Coronary artery (tissue), 2 donors: Measurements from ENCODE around the gene ATG3.
A peak's percentile ranks its signal among the peaks of the same experiment; 100 is the strongest.
"Not testable (repeated sequence)": the region's sequence is repeated elsewhere in the genome, so short reads cannot be mapped to it uniquely, and the experiment has no call there.

Experiments
- DNase-seq: peaks from one replicate; pipeline ENCODE4 v3.0.0-alpha.2; 2017; ENCODE audit warnings: low spot score
- H3K27ac ChIP-seq, 2 donors: fragments of 200-600 bp; sonication (generic); one replicate each; pipeline ENCODE4 v1.5.1; 2016 to 2019
- H3K4me3 ChIP-seq: fragments of 200-600 bp; sonication (generic); 2 replicates; pipeline ENCODE4 v1.5.1; 2016; ENCODE audit warnings: mild to moderate bottlenecking, moderate library complexity
- TF ChIP-seq, protein P1 (sequence below): fragments of 200-600 bp; sonication (generic); IDR thresholded peaks from one replicate; pipeline ENCODE4 v1.5.1; 2019; ENCODE audit warnings: antibody characterized with exemption

ATG3 gene

DNA sequence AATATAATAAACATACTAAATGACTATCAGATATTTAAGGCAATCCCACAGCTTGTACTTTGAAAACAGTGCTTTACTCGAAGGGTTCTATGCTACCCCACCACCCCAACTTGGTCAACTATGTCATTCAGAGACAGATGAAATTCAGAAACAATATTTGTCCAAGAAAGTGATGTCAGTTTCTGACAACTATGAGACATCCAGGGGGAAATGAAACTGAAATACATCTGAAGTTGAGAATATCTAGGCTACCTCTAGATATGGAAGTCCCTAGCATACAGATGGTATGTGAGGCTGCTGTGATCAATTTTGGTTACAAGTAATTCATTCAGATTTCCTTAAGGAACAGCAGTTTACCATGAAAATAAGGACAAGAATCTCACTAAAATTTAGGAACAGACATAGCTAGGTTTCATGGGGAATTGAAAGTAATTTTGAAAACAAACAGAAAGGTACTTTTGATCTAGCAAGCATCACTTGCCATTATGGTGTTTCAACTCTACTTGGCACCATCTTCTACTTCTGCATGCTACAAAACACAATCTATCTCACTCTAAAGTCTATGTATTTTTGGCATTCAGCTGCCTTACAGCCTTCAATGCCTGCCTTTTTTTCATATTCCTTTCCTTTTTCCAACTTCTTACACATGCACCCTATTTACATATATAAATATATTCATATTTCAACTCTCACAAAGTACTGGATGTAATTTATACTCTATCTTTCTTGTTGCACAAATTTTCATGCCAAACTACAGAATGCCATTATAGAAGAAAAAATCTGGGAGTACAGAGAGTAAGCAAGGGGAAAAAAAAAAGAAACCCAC lies 21.7 kb downstream of the ATG3 start:
- no peak overlapping the region for H3K4me3 ChIP-seq
- TF ChIP-seq, protein P1, sequence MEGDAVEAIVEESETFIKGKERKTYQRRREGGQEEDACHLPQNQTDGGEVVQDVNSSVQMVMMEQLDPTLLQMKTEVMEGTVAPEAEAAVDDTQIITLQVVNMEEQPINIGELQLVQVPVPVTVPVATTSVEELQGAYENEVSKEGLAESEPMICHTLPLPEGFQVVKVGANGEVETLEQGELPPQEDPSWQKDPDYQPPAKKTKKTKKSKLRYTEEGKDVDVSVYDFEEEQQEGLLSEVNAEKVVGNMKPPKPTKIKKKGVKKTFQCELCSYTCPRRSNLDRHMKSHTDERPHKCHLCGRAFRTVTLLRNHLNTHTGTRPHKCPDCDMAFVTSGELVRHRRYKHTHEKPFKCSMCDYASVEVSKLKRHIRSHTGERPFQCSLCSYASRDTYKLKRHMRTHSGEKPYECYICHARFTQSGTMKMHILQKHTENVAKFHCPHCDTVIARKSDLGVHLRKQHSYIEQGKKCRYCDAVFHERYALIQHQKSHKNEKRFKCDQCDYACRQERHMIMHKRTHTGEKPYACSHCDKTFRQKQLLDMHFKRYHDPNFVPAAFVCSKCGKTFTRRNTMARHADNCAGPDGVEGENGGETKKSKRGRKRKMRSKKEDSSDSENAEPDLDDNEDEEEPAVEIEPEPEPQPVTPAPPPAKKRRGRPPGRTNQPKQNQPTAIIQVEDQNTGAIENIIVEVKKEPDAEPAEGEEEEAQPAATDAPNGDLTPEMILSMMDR, result no peak
- DNase-seq, result no peak
- H3K27ac ChIP-seq, result no peak overlapping the region

DNA sequence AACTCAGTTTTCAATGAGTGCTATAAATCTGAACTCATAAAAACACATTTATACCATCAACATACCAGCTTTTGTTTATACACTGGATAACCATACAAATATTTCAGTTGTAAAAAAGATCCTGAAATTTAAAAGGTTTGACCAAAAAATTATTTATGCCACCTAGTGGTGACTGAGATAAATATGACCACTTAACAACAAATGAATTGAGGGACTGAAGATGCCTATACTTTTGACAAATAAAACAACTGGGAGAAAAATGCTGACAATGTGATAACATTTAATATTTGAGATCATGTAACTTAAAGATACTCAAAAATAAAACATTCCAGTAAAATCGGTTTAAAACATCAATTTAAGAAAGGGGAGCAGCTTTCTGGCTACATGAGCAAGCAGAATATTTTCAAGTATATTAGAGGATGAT lies 30.4 kb downstream of the ATG3 start:
- Histone ChIP-seq H3K4me3 (no peak overlapping the region), H3K27ac (no peak overlapping the region)
- no peak for DNase-seq
- TF ChIP-seq, protein P1, result peak; percentile 39

DNA sequence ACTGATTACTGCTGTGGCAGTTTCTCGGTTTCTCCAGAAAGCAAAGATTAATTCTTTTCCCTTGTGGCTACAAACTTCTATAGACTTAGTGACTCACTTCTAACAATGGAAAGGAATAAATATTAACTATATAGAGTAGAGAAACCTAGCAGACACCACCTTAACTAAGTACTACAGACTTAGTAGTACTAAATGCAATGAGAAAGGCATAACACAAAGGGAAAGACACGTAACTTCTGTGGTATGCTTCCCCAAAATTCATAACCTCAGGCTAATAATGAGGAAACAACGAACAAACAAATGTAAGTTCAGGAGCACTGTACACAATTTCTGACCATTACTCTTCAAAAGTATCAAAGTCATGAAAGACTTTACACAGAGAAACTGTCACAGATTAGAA lies 31.2 kb downstream of the ATG3 start:
- Histone ChIP-seq H3K4me3 (no peak overlapping the region), H3K27ac (no peak overlapping the region)
- TF ChIP-seq, protein P1, result no peak
- DNase-seq, result no peak

DNA sequence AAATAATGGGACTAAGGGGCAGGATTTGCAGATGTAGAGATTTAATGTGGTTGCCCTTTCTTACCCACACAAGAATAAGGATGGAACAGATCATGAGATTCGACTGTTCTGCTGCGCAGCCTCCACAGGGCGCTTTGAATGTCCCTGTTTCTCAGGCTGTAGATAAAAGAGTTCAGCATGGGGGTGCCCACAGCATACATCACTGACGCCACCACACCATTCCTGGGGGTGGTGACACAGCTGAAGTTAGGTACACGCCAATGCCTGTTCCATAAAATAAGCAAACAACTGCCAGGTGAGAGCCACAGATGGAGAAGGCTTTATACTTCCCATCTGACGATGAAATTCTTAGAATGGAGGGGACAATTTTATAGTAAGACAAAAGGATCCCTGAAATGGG lies 37.6 kb downstream of the ATG3 start:
- not testable (repeated sequence) for H3K27ac ChIP-seq, DNase-seq, H3K4me3 ChIP-seq

DNA sequence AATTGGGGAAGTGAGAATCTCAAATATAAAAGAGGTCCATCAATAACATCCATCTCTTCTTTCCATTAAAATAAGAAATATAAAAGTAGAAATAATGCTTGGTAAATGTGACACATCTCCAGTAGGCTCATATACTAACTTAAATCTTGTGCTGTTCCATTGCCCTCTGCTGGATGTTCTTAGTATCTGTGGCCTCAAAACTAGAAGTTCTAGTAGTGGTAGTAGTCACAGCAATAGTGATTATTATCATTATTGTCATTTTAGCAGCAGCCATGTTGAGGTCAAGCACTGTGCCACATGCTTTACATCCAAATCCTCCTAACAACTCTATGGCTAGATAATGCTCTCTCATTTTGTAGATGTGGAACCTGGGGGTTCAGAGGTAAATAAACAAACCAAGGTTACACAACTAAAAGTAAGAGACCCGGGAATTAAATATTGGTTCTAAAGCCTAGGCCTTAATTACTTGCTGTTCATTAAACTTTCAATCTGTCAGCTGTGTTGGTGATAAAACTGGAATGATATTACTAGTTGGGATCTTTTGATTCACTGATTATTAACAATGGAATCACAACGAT lies 42.2 kb downstream of the ATG3 start:
- TF ChIP-seq, protein P1, result peak; percentile 48
- Histone ChIP-seq H3K4me3 (no peak overlapping the region), H3K27ac (no peak overlapping the region)
- DNase-seq, result no peak

DNA sequence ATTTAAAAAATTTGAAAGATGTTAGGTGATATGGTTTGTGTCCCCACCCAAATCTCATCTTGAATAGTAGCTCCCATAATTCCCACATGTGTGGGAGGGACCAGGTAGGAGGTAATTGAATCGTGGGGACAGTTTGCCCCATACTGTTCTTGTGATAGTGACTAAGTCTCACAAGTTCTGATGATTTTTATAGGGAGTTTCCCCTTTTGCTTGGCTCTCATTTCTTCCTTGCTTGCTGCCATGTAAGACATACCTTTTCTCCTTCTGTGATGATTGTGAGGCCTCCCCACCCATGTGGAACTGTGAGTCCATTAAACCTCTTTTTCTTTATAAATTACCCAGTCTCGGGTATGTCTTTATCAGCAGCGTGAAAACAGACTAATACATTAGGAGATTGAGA lies 42.8 kb downstream of the ATG3 start:
- not testable (repeated sequence) for H3K27ac ChIP-seq, H3K4me3 ChIP-seq, DNase-seq

DNA sequence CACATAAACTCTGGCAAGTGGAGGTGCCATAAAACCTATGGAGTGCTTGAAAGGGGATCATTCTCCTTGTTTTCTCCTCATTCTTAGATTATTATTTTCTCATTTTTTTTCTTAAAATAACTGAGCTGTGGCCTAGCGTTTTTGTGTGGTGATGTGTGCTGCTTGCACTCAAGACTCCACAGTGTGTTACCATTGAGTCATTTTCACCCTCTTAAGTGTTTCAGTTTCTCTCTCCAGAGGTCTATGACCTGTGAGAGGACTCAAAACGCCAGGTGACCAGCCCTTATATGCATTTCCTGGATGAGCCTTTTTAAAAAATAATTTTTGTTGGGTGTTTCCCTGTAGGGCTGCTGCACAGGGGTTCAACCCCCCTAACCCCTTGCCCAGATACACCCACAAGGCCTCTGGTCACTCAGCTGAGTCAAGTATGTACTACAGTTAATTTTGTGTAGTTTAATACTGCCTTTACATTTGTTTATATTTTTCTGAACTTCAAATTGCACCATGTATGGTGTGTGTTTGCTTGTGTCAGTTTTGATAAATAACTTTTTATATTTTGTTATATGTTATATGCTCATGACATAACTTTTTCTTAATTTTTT lies 47.1 kb downstream of the ATG3 start:
- Histone ChIP-seq H3K27ac (no peak overlapping the region), H3K4me3 (no peak overlapping the region)
- no peak for DNase-seq
- TF ChIP-seq, protein P1, result no peak

DNA sequence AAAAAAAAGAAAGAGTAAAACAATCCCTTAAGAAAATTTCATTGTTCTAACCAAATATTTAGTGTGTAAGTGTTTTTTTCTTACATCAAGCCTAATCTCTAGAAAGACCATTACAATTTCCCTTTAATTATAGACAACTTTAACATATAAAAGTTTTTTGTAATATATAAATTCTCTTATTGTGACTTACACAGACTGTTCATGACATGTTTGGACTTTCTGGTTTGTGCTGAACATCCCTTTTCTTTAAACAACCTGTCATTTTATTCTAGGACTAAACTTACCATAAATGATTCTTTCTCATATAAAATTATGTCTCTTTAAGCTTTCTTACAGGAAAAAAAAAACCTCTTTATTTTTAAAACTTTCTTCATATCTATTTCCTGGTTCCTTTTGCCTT lies 49.4 kb downstream of the ATG3 start:
- no peak for DNase-seq
- Histone ChIP-seq H3K4me3 (no peak overlapping the region), H3K27ac (no peak overlapping the region)
- TF ChIP-seq, protein P1, result no peak
